K562 (cell line): ENCODE data around the gene RHOV. TPM values are rescaled to one million over a fixed set of nuclear protein-coding genes. Genes with fewer than 3 reads are reported as not detected.

Source experiments
- ADNP ChIP-seq: fragments of 200-800 bp; sonication (Bioruptor generic); IDR thresholded peaks from 2 replicates; pipeline ENCODE4 v1.6.1; 2016; ENCODE audit warnings: missing genetic modification characterization, missing compliant biosample characterization
- CBFA2T2 ChIP-seq: fragments of 450-650 bp; conservative IDR thresholded peaks from 2 replicates; pipeline ENCODE4 v1.6.1; 2017; ENCODE audit warnings: mild to moderate bottlenecking
- CREB3L1 ChIP-seq: fragments of 450-650 bp; IDR thresholded peaks from 2 replicates; pipeline ENCODE4 v1.6.1; 2014; ENCODE audit warnings: low read depth, mild to moderate bottlenecking, moderate library complexity, borderline replicate concordance
- CTCFL ChIP-seq: IDR thresholded peaks from 2 replicates; pipeline ENCODE4 v1.6.1; 2011; ENCODE audit warnings: borderline replicate concordance, low read depth, mild to moderate bottlenecking, moderate library complexity, low read length; ENCODE audit not compliant: insufficient read depth, poor library complexity, severe bottlenecking
- GABPB1 ChIP-seq: sonication (generic); formaldehyde crosslinking; IDR thresholded peaks from 2 replicates; pipeline ENCODE4 v1.8.0; 2022; ENCODE audit warnings: mild to moderate bottlenecking, missing genetic modification reagents
- ILK ChIP-seq: fragments of 450-650 bp; IDR thresholded peaks from 2 replicates; pipeline ENCODE4 v1.6.1; 2016; ENCODE audit warnings: missing genetic modification characterization, low read depth, mild to moderate bottlenecking, missing compliant biosample characterization, moderate library complexity, borderline replicate concordance
- MNT ChIP-seq, 2 experiments: fragments of 450-650 bp; conservative IDR thresholded peaks; 2 replicates each; pipeline ENCODE4 v1.6.1; 2017; ENCODE audit warnings: mild to moderate bottlenecking in 2 of 2, moderate library complexity in 2 of 2
- NUFIP1 ChIP-seq: fragments of 450-650 bp; IDR thresholded peaks from 2 replicates; pipeline ENCODE4 v1.6.1; 2018; ENCODE audit not compliant: partially characterized antibody
- POLR2AphosphoS2 ChIP-seq: IDR thresholded peaks from 2 replicates; pipeline ENCODE4 v1.6.1; 2012; ENCODE audit warnings: low read length, improper control_type of control experiment
- POLR2G ChIP-seq: fragments of 200-400 bp; formaldehyde crosslinking; IDR thresholded peaks from 2 replicates; pipeline ENCODE4 v1.6.1; 2017; ENCODE audit warnings: low read depth, mild to moderate bottlenecking, antibody characterized with exemption, low read length, moderate library complexity
- RAD21 ChIP-seq, 2 experiments: fragments of 250-450 bp in 1 of 2; fragments of 450-650 bp in 1 of 2; sonication (Bioruptor Pico) in 1 of 2; formaldehyde crosslinking in 1 of 2; IDR thresholded peaks in 1 of 2; conservative IDR thresholded peaks in 1 of 2; 2 replicates each; pipeline versions ENCODE4 v1.4.0 to v1.8.0; 2020 to 2022; ENCODE audit warnings: mild to moderate bottlenecking in 2 of 2, moderate library complexity in 1 of 2
- RFX7 ChIP-seq: fragments of 250-450 bp; sonication (Bioruptor Pico); IDR thresholded peaks from 2 replicates; pipeline ENCODE4 v1.5.1; 2021; ENCODE audit warnings: mild to moderate bottlenecking
- SMARCA4 ChIP-seq: fragments of 450-650 bp; IDR thresholded peaks from 2 replicates; pipeline ENCODE4 v1.6.1; 2016
- SMC3 ChIP-seq: conservative IDR thresholded peaks from 2 replicates; pipeline ENCODE4 v1.6.1; 2011; ENCODE audit warnings: low read depth, low read length, improper control_type of control experiment; ENCODE audit not compliant: insufficient read depth
- TFE3 ChIP-seq: fragments of 450-650 bp; formaldehyde crosslinking; IDR thresholded peaks from 2 replicates; pipeline ENCODE4 v1.4.0; 2020; ENCODE audit warnings: mild to moderate bottlenecking, mixed read lengths
- TRIM25 ChIP-seq: fragments of 450-650 bp; IDR thresholded peaks from 2 replicates; pipeline ENCODE4 v1.7.0; 2016; ENCODE audit warnings: borderline replicate concordance
- ZFP36 ChIP-seq: fragments of 150-350 bp; IDR thresholded peaks from 2 replicates; pipeline ENCODE4 v1.6.1; 2018; ENCODE audit warnings: low read length, low read depth; ENCODE audit not compliant: partially characterized antibody
- polyA plus RNA-seq, 8 experiments: library from polyadenylated mRNA; depleted of rRNA in 4 of 8; stranded (reverse) in 5 of 8; unstranded in 3 of 8; fragments of >200 nt; fragmentation: Nextera tagmentation in 2 of 8; fragmentation: Illumina TruSeq in 1 of 8; extraction: Ambion mirVana in 2 of 8; extraction: Trizol in 1 of 8; gene quantifications; 2 replicates each; pipeline versions ENCODE4 v1.2.1 to v1.2.3, GENCODE V29; 2011 to 2014; ENCODE audit warnings: inconsistent platforms in 1 of 8, missing spikeins in 1 of 8
- total RNA-seq, 7 experiments: library from RNA; depleted of rRNA in 6 of 7; stranded (reverse); fragments of >200 nt in 6 of 7; fragmentation: Illumina TruSeq in 2 of 7; extraction: Trizol in 2 of 7; gene quantifications; 2 replicates each; pipeline versions ENCODE4 v1.2.1 to v1.2.3, GENCODE V29; 2011 to 2021; ENCODE audit warnings: low replicate concordance in 1 of 7

Gene RHOV
- total and polyA plus RNA-seq, 9 of the 15 experiments (the other 6 are each of a cell fraction or from before 2014, with no cell fraction given) = 0.08 to 2.0 (median 1.1) TPM

GRCh38 chr15:40873694-40874561, at the start of gene RHOV (continued):
- TF ChIP-seq TFE3 (CRISPR knock-in tag) (no peak), GABPB1 (CRISPR knock-in tag) (peak; percentile 63; the same call in 1 of the 2 replicates), RAD21 (CRISPR knock-in tag; conservative IDR thresholded peaks at IDR 0.05 in 1 of 2, IDR thresholded peaks at IDR 0.05 in 1 of 2) (0 out of 4 replicates have a peak, but pooled peaks of 1 of the 2 experiments have one; percentile 38), ZFP36 (no peak), CTCFL (peak; percentile 38), ADNP (tag) (no peak), SMARCA4 (peak; percentile 15; the same call in 1 of the 2 replicates), MNT (conservative IDR thresholded peaks at IDR 0.05) (peak in 1 of 2 experiments; percentile 70; a peak in 2 of 4 replicates), SMC3 (0 out of 2 replicates have a peak, but pooled peaks have one; percentile 9), ILK (tag) (no peak), RFX7 (CRISPR knock-in tag) (no peak), POLR2G (peak; percentile 88), CBFA2T2 (no peak), CREB3L1 (no peak; the same call in 1 of the 2 replicates), NUFIP1 (no peak), POLR2AphosphoS2 (no peak), TRIM25 (no peak)
